GM12878 (cell line): ENCODE data around the gene SRSF1. TPM values are rescaled to one million over a fixed set of nuclear protein-coding genes. Genes with fewer than 3 reads are reported as not detected.

Source experiments
- ATAC-seq: fragments of 200-7000 bp; cut with Tn5 transposase; 3 replicates; pipeline ENCODE4 v1.9.1; 2020; ENCODE audit warnings: mild to moderate bottlenecking, moderate library complexity
- BruUV-seq: library from RNA; stranded (reverse); fragments of 400-500 nt; replicated peaks from 2 replicates; lab custom pipeline; 2021; lab: Mats Ljungman, UMichigan
- CTCF ChIA-PET: fragments of 300-600 bp; sonication (Branson Sonifier 250); formaldehyde crosslinking; extraction: SDS; loops from one replicate; lab custom pipeline; 2021; ENCODE audit warnings: inconsistent platforms; lab: Yijun Ruan, JAX
- POLR2A ChIA-PET: fragments of 350-600 bp; formaldehyde crosslinking; extraction: SDS; loops from one replicate; lab custom pipeline; 2021; ENCODE audit warnings: inconsistent platforms; lab: Charles Lee
- RAD21 ChIA-PET: fragments of 300-600 bp; sonication (Branson Sonifier 250); formaldehyde crosslinking; loops from one replicate; lab custom pipeline; 2023; ENCODE audit warnings: antibody characterized with exemption; ENCODE audit not compliant: unreplicated experiment; lab: Charles Lee
- SMC1A ChIA-PET: fragments of 300-600 bp; sonication (Branson Sonifier 250); formaldehyde crosslinking; loops from one replicate; lab custom pipeline; 2023; ENCODE audit not compliant: unreplicated experiment, uncharacterized antibody; lab: Charles Lee
- DNase-seq: peaks from one replicate; pipeline ENCODE4 v3.0.0-alpha.2; 2011; ENCODE audit warnings: low read depth, low spot score
- FAIRE-seq: peaks from 3 replicates; lab custom pipeline; 2011; peaks lifted over from hg19 to GRCh38; lab: Jason Lieb, UNC
- H2AFZ ChIP-seq: 2 replicates; pipeline ENCODE4 v1.6.0; 2011; ENCODE audit warnings: low read depth, low read length, control low read depth; ENCODE audit not compliant: control insufficient read depth
- H3K27ac ChIP-seq: 2 replicates; pipeline ENCODE4 v1.5.1; 2011; ENCODE audit warnings: control low read depth; ENCODE audit not compliant: control insufficient read depth, insufficient read depth
- H3K27me3 ChIP-seq, 2 experiments: replicated peaks in 1 of 2; 2 replicates each; pipeline versions ENCODE4 v1.6.0 to v1.6.1; 2011; ENCODE audit warnings: low read length in 1 of 2; ENCODE audit not compliant: control insufficient read depth in 2 of 2, insufficient read depth in 2 of 2
- H3K36me3 ChIP-seq, 2 experiments: 2 replicates each; pipeline ENCODE4 v1.5.1; 2011; ENCODE audit warnings: low read length in 1 of 2; ENCODE audit not compliant: control insufficient read depth in 2 of 2, insufficient read depth in 2 of 2
- H3K4me1 ChIP-seq: 2 replicates; pipeline ENCODE4 v1.6.1; 2011; ENCODE audit warnings: mild to moderate bottlenecking, low read length, moderate library complexity, mixed read lengths; ENCODE audit not compliant: control insufficient read depth, insufficient read depth
- H3K4me2 ChIP-seq: 2 replicates; pipeline ENCODE4 v1.6.0; 2011; ENCODE audit warnings: control low read depth; ENCODE audit not compliant: control insufficient read depth, insufficient read depth
- H3K4me3 ChIP-seq: fragments of 200-600 bp; sonication (generic); 2 replicates; pipeline ENCODE4 v1.5.1; 2016
- H3K79me2 ChIP-seq: 2 replicates; pipeline ENCODE4 v1.6.0; 2011; ENCODE audit warnings: low read length; ENCODE audit not compliant: control insufficient read depth, insufficient read depth
- H3K9ac ChIP-seq: 2 replicates; pipeline ENCODE4 v1.8.0; 2011; ENCODE audit warnings: low read length, control low read depth, mixed read lengths; ENCODE audit not compliant: control insufficient read depth, insufficient read depth
- H3K9me3 ChIP-seq: replicated peaks from 3 replicates; pipeline ENCODE4 v1.5.1; 2011; ENCODE audit warnings: mild to moderate bottlenecking, low read length; ENCODE audit not compliant: control insufficient read depth, insufficient read depth
- H4K20me1 ChIP-seq: 2 replicates; pipeline ENCODE4 v1.6.0; 2011; ENCODE audit not compliant: control insufficient read depth, insufficient read depth
- ATF7 ChIP-seq: fragments of 450-650 bp; IDR thresholded peaks from 2 replicates; pipeline ENCODE4 v1.6.1; 2016; ENCODE audit warnings: low read depth, mild to moderate bottlenecking
- EP300 ChIP-seq, 2 experiments: fragments of 150-350 bp in 1 of 2; IDR thresholded peaks; 2 replicates each; pipeline ENCODE4 v1.6.1; 2011 to 2012; ENCODE audit warnings: low read depth in 2 of 2, low read length in 2 of 2, borderline replicate concordance in 1 of 2, improper control_type of control experiment in 1 of 2, inconsistent platforms in 1 of 2; ENCODE audit not compliant: control insufficient read depth in 1 of 2
- GATAD2B ChIP-seq: fragments of 450-650 bp; conservative IDR thresholded peaks from 2 replicates; pipeline ENCODE4 v1.6.1; 2017; ENCODE audit warnings: low read depth, mild to moderate bottlenecking, moderate library complexity
- MTA3 ChIP-seq: IDR thresholded peaks from 2 replicates; pipeline ENCODE4 v1.6.1; 2012; ENCODE audit warnings: low read length, inconsistent platforms, borderline replicate concordance
- POU2F2 ChIP-seq: IDR thresholded peaks from 3 replicates; pipeline ENCODE4 v1.6.1; 2011; ENCODE audit warnings: low read depth, mild to moderate bottlenecking, low read length, borderline replicate concordance
- RFX5 ChIP-seq: IDR thresholded peaks from 2 replicates; pipeline ENCODE4 v1.6.1; 2011; ENCODE audit warnings: low read depth, low read length, improper control_type of control experiment
- SMC3 ChIP-seq: IDR thresholded peaks from 2 replicates; pipeline ENCODE4 v1.6.1; 2011; ENCODE audit warnings: low read length, improper control_type of control experiment, borderline replicate concordance
- WGBS: methylation state at CpG from one replicate; pipeline ENCODE4 v1.1.6; 2016; ENCODE audit warnings: low lambda C conversion rate; ENCODE audit not compliant: insufficient replicate concordance, insufficient coverage; ENCODE audit errors: missing lambda C conversion rate; 5-methylcytosine and 5-hydroxymethylcytosine counted together
- in situ Hi-C: fragments of 300-500 bp; cut with MboI; formaldehyde crosslinking; loops from 9 replicates; pipeline ENCODE4 v1.14.3; 2018; ENCODE audit warnings: mixed read lengths
- intact Hi-C: fragments of 100-400 bp; cut with micrococcal nuclease; formaldehyde crosslinking; loops from one replicate; pipeline ENCODE4 v1.14.2; 2022; ENCODE audit not compliant: unreplicated experiment
- polyA plus RNA-seq, 11 experiments: library from polyadenylated mRNA; depleted of rRNA in 4 of 11; unstranded in 6 of 11; stranded (reverse) in 5 of 11; fragments of >200 nt; fragmentation: Nextera tagmentation in 4 of 11; fragmentation: Illumina TruSeq in 1 of 11; extraction: Ambion mirVana in 4 of 11; extraction: Trizol in 1 of 11; gene quantifications; 1 replicate in 1 of 11; 2 replicates in 10 of 11; pipeline versions ENCODE4 v1.2.1 to v1.2.3, GENCODE V29; 2011 to 2016; ENCODE audit warnings: inconsistent platforms in 2 of 11, missing spikeins in 2 of 11, low read depth in 1 of 11
- total RNA-seq, 4 experiments: library from RNA; depleted of rRNA in 3 of 4; stranded (reverse); fragments of >200 nt in 3 of 4; fragmentation: Illumina TruSeq in 1 of 4; extraction: Trizol in 1 of 4; gene quantifications; 2 replicates each; pipeline versions ENCODE4 v1.2.1 to v1.2.3, GENCODE V29; 2013 to 2021
- TF ChIP-seq, protein P1 (sequence below): fragments of 450-650 bp; formaldehyde crosslinking; IDR thresholded peaks from 2 replicates; pipeline ENCODE4 v1.4.0; 2022; ENCODE audit warnings: mild to moderate bottlenecking, moderate library complexity
- TF ChIP-seq, protein P2 (sequence below): fragments of 450-650 bp; IDR thresholded peaks from 2 replicates; pipeline ENCODE4 v1.6.1; 2017; ENCODE audit warnings: mild to moderate bottlenecking, low read depth, inconsistent platforms; ENCODE audit not compliant: poor library complexity, severe bottlenecking
- TF ChIP-seq, protein P3 (sequence below): fragments of 450-650 bp; IDR thresholded peaks from 2 replicates; pipeline ENCODE4 v1.6.1; 2018; ENCODE audit warnings: borderline replicate concordance, mild to moderate bottlenecking; ENCODE audit not compliant: partially characterized antibody

SRSF1 gene
- total and polyA plus RNA-seq, 10 of the 15 experiments (the other 5 are each of a cell fraction or from before 2014, with no cell fraction given), result 101 to 474 (median 404) TPM

DNA sequence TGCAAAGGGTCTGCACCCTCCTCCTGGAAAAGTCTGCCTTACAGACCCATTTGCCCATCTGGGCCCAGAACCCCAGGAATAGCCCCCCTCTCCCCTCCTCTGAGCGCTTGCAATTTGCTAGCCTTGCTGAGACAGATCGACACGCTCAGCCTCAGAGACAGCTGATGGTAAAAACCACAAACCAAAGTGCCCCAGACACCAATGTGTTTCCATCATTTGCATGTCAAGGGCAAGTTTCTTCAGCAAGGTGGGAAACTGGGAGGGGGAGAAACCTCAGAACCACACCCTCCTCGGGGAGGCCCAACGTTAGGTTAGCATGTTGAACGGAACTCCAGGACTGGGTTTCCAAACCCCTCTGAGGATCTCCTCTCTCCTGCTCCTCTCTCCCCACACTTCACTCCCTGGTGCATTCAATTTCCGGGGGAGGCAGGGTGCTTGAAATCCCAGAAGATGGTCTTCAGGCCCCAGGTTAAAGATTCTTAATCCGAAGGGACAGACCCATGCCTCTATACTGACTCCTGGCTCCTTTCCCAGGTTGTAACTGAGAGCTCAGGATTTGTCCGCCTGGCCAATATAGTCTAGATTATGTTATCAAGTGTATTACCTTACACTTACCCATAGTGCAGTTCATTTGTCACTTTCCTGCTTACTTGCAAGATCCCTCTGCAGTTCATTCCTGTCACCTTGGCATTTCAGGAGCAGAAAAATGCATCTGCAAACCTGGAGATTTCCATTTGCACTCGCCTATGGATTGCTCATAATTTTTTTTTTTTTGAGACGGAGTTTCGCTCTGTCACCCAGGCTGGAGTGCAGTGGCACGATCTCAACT is 50.5 kb downstream of the SRSF1 start:
- Histone ChIP-seq H3K9me3 (no peaks in the 10 kb centered on the region), H3K27me3 (peaks cover 0 to 2% of the 10 kb centered on the region in 2 experiments; a peak in 3 of 4 replicates), H3K4me3 (peak overlapping the region; percentile 74; the same call in 1 of the 2 replicates), H3K4me2 (peak overlapping the region; percentile 65), H3K9ac (no peak overlapping the region), H2AFZ (no peak overlapping the region), H3K36me3 (no peaks in the 10 kb centered on the region), H4K20me1 (peaks cover 7% of the 10 kb centered on the region; the same call in 1 of the 2 replicates), H3K79me2 (no peaks in the 10 kb centered on the region), H3K27ac (no peak overlapping the region), H3K4me1 (peaks cover 15% of the 10 kb centered on the region)
- ATAC-seq (peak; percentile 86), FAIRE-seq (peak; percentile 99), DNase-seq (peak; percentile 62)
- intact Hi-C loops (no loop called here), in situ Hi-C loops (no loop called here)
- ChIA-PET SMC1A (interaction anchor here (0.7 to 2.1 kb wide), 13 partner anchors 9 to 105 kb away, joined by 3 to 15 read pairs (median 6); no protein-coding TSS in a partner anchor), RAD21 (interaction anchor here (0.9 to 4.9 kb wide), 12 partner anchors 10 to 98 kb away, joined by 3 to 38 read pairs (median 6); partner anchors contain the start of gene VEZF1), CTCF (interaction anchor here (0.6 to 1.5 kb wide), 16 partner anchors 9 to 98 kb away, joined by 3 to 9 read pairs (median 4); no protein-coding TSS in a partner anchor), POLR2A (interaction anchor here (0.6 to 1.6 kb wide), 3 partner anchors 20 to 43 kb away, joined by 3 to 5 read pairs (median 4); no protein-coding TSS in a partner anchor)
- WGBS, result 24% methylated on average over 13 of the region's 13 CpGs
- no TSS peak for BruUV-seq
- TF ChIP-seq, protein P1, sequence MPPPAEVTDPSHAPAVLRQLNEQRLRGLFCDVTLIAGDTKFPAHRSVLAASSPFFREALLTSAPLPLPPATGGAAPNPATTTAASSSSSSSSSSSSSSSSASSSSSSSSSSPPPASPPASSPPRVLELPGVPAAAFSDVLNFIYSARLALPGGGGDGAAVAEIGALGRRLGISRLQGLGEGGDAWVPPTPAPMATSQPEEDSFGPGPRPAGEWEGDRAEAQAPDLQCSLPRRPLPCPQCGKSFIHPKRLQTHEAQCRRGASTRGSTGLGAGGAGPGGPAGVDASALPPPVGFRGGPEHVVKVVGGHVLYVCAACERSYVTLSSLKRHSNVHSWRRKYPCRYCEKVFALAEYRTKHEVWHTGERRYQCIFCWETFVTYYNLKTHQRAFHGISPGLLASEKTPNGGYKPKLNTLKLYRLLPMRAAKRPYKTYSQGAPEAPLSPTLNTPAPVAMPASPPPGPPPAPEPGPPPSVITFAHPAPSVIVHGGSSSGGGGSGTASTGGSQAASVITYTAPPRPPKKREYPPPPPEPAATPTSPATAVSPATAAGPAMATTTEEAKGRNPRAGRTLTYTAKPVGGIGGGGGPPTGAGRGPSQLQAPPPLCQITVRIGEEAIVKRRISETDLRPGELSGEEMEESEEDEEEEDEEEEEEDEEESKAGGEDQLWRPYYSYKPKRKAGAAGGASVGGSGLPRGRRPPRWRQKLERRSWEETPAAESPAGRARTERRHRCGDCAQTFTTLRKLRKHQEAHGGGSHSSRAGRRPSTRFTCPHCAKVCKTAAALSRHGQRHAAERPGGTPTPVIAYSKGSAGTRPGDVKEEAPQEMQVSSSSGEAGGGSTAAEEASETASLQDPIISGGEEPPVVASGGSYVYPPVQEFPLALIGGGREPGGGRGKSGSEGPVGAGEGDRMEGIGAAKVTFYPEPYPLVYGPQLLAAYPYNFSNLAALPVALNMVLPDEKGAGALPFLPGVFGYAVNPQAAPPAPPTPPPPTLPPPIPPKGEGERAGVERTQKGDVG (CRISPR knock-in tag), result no peak
- TF ChIP-seq ATF7 (0 out of 2 replicates have a peak, but pooled peaks have one; percentile 19), EP300 (IDR thresholded peaks at IDR 0.05; ENCODE audit: borderline replicate concordance in 1 of 2, control insufficient read depth in 1 of 2, low read depth in 2 of 2, low read length in 2 of 2) (peak in 1 of 2 experiments; percentile 65; a peak in 1 of 4 replicates), MTA3 (no peak), RFX5 (peak; percentile 58; the same call in 1 of the 2 replicates), POU2F2 (peak; percentile 95; the same call in 2 of the 3 replicates), SMC3 (0 out of 2 replicates have a peak, but pooled peaks have one; percentile 5), GATAD2B (0 out of 2 replicates have a peak, but pooled peaks have one; percentile 46)
- TF ChIP-seq, protein P2, sequence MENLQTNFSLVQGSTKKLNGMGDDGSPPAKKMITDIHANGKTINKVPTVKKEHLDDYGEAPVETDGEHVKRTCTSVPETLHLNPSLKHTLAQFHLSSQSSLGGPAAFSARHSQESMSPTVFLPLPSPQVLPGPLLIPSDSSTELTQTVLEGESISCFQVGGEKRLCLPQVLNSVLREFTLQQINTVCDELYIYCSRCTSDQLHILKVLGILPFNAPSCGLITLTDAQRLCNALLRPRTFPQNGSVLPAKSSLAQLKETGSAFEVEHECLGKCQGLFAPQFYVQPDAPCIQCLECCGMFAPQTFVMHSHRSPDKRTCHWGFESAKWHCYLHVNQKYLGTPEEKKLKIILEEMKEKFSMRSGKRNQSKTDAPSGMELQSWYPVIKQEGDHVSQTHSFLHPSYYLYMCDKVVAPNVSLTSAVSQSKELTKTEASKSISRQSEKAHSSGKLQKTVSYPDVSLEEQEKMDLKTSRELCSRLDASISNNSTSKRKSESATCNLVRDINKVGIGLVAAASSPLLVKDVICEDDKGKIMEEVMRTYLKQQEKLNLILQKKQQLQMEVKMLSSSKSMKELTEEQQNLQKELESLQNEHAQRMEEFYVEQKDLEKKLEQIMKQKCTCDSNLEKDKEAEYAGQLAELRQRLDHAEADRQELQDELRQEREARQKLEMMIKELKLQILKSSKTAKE, result peak; percentile 91
- TF ChIP-seq, protein P3, sequence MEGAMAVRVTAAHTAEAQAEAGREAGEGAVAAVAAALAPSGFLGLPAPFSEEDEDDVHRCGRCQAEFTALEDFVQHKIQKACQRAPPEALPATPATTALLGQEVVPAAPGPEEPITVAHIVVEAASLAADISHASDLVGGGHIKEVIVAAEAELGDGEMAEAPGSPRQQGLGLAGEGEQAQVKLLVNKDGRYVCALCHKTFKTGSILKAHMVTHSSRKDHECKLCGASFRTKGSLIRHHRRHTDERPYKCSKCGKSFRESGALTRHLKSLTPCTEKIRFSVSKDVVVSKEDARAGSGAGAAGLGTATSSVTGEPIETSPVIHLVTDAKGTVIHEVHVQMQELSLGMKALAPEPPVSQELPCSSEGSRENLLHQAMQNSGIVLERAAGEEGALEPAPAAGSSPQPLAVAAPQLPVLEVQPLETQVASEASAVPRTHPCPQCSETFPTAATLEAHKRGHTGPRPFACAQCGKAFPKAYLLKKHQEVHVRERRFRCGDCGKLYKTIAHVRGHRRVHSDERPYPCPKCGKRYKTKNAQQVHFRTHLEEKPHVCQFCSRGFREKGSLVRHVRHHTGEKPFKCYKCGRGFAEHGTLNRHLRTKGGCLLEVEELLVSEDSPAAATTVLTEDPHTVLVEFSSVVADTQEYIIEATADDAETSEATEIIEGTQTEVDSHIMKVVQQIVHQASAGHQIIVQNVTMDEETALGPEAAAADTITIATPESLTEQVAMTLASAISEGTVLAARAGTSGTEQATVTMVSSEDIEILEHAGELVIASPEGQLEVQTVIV, result no peak
